ENCODE results near the gene DLAT.
A peak's percentile ranks its signal among the peaks of the same experiment; 100 is the strongest.

Gene DLAT

DNA sequence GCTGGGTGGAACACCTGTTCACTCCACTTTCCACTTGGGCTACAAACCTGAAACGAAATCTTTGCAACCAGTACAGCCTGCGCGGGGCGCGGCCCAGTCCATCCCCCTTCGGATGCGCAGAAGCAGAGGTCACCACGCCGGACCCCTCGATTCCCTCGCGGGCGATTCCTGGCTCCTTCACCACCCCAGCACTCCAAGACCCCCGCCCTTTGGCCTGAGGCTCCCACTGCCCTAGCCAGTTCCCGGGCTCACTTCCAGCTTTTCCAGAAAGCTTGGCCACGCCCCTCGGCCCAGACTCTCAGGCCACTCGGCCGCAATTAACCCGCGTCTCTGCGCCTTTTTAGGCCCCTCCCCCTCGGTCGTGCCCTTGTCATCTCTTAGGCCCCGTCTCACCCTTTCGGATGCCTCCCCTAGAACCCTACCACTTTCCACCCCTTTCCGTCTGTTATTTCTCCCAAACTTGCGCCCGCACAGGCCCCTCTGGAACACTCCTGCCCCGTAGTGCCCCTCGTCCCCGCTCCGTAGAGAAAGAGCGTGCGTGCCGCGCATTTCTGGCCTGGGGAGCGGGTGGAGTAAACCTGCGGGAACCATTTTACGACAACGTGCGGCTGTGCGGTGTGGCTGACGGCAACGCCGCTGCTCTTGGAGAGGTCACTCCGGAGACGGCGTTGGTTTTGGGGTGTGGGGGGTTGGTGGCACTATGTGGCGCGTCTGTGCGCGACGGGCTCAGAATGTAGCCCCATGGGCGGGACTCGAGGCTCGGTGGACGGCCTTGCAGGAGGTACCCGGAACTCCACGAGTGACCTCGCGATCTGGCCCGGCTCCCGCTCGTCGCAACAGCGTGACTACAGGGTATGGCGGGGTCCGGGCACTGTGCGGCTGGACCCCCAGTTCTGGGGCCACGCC, at the start of gene DLAT:
TSS of gene DLAT (plus strand) at position 636 of the 906 bp plus-strand sequence. CDS start at position 701, 65 bp downstream.
- TF ChIP-seq, protein P1, sequence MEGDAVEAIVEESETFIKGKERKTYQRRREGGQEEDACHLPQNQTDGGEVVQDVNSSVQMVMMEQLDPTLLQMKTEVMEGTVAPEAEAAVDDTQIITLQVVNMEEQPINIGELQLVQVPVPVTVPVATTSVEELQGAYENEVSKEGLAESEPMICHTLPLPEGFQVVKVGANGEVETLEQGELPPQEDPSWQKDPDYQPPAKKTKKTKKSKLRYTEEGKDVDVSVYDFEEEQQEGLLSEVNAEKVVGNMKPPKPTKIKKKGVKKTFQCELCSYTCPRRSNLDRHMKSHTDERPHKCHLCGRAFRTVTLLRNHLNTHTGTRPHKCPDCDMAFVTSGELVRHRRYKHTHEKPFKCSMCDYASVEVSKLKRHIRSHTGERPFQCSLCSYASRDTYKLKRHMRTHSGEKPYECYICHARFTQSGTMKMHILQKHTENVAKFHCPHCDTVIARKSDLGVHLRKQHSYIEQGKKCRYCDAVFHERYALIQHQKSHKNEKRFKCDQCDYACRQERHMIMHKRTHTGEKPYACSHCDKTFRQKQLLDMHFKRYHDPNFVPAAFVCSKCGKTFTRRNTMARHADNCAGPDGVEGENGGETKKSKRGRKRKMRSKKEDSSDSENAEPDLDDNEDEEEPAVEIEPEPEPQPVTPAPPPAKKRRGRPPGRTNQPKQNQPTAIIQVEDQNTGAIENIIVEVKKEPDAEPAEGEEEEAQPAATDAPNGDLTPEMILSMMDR (IDR thresholded peaks at IDR 0.05) = no peak
- Histone ChIP-seq H3K36me3 (peaks cover 8% of the 10 kb centered on the region), H3K4me3 (ENCODE audit: low read depth in 1 of 2, low read length in 1 of 2) (peak within 1 kb of the TSS; percentile 84 to 87)

DNA sequence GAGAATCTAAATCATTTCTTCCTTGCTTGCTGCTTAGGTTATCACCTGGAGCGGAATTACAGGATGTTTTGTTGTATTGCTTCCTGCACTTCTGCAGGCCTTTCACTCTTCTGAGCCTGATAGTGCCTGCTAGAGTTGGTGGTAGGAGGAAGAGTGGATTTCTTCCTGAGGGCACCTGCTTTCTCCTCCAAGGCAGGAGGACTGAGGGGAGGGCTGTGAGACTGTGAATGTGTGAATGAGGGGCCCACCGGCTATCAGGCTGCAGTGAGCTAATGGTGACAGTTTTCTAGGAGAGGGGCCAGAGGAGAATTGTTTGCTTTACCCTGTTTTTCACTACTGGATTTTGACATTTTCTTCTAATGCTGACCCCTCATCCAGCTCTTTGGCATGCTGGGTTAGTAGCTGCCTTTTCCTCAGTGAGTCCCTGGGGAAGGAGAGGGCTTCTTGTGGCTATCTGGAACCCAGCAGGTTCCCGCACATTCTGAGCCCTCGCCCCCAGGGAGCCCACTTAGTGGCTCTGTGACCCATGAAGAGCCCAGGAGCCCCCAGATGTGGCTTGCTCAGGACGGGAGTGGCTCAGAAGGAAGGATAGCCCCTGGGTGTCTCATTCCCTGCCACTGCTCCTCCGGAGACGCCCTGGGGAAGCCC, 49.0 kb upstream of the DLAT start:
- peaks cover 4 to 10% of the 10 kb centered on the region in 2 experiments for H3K4me1 ChIP-seq (ENCODE audit: control insufficient read depth in 1 of 2, insufficient read depth in 1 of 2, low read depth in 1 of 2, low read length in 1 of 2)
- no peaks in the 10 kb centered on the region for H3K9me3 ChIP-seq
- no peak overlapping the region for H3K4me3 ChIP-seq (ENCODE audit: low read depth in 1 of 2, low read length in 1 of 2)
- TF ChIP-seq, protein P1 (IDR thresholded peaks at IDR 0.05) = no peak
- H3K27me3 ChIP-seq = peaks cover 54% of the 10 kb centered on the region
- no peak overlapping the region for H3K27ac ChIP-seq
- no peaks in the 10 kb centered on the region for H3K36me3 ChIP-seq

More for the DNA sequence above, at the start of gene DLAT:
- H3K4me1 ChIP-seq (ENCODE audit: control insufficient read depth in 1 of 2, insufficient read depth in 1 of 2, low read depth in 1 of 2, low read length in 1 of 2) = peaks cover 16 to 18% of the 10 kb centered on the region in 2 experiments
- no peaks in the 10 kb centered on the region for H3K27me3 ChIP-seq
- no peaks in the 10 kb centered on the region for H3K9me3 ChIP-seq
- H3K27ac ChIP-seq = peak within 1 kb of the TSS; percentile 79

DNA sequence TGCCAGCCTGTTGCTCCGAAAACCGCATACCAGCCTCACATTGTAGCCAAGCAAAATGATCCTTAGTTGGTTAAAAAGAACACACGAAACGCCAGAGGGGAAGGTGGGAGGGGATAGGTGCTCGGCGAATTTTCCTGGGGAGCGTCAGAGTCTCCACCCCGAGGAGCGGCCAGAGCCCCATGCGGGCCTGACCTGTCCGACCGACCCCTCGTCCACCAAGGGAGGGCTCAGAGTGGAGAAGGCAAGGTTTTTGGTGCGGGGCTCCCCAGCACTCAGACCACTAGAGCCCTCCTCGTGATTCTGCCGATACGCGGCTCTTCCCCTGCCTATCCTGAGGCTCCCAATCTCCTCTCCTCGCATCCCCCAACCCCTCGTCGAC, 48.5 kb upstream of the DLAT start:
- Histone ChIP-seq H3K4me3 (ENCODE audit: low read depth in 1 of 2, low read length in 1 of 2) (peak overlapping the region in 1 of 2 experiments; percentile 57), H3K36me3 (no peaks in the 10 kb centered on the region), H3K27me3 (peaks cover 54% of the 10 kb centered on the region), H3K9me3 (no peaks in the 10 kb centered on the region), H3K4me1 (ENCODE audit: control insufficient read depth in 1 of 2, insufficient read depth in 1 of 2, low read depth in 1 of 2, low read length in 1 of 2) (peaks cover 4 to 10% of the 10 kb centered on the region in 2 experiments), H3K27ac (no peak overlapping the region)
- TF ChIP-seq, protein P1 (IDR thresholded peaks at IDR 0.05) = no peak

DNA sequence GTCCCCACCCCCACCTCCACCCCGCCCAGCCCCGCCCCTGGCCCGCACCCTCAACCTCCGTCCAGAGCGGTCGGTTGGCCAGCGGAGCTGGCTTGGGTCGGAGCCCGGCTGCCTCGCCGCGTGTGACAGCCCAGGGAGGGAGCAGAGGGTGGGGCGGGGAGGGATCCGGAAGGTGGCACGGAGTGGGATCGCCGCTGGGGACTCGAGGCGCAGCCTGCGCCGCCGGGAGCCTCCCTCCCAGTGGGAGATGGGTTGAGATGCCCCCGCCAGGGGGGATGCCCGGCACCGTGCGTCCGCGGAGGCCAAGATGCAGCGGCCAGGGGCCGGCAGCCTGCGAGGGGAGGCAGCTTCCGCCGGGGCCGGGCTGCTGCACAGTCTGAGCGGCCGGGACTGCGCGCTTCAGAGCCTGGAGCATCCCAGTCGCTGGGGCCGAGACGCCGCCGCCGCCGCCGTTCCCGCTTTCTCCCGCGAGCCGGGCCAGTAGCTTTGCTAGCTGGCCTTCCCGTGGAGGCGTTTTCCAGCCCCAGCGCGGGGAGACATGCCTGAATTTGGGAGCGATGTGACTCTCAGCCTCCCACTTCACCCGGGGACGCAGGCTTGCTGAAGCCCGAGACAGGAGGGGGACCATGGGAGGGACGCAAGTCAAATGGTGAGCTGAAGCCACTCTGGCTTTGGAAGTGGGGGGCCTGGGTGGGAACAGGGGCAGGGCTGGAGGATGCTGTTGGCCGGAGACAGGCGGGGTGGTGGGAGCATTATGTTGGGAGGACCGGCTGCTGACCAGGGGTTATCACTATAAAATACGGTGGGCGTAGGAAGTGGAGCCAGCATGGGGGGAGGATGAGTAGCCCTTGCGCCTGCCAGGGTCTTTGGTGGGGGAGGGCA, 47.8 kb upstream of the DLAT start:
- Histone ChIP-seq H3K27me3 (peaks cover 54% of the 10 kb centered on the region), H3K4me1 (ENCODE audit: control insufficient read depth in 1 of 2, insufficient read depth in 1 of 2, low read depth in 1 of 2, low read length in 1 of 2) (peaks cover 4 to 10% of the 10 kb centered on the region in 2 experiments), H3K9me3 (no peaks in the 10 kb centered on the region), H3K36me3 (no peaks in the 10 kb centered on the region), H3K4me3 (ENCODE audit: low read depth in 1 of 2, low read length in 1 of 2) (peak overlapping the region; percentile 17 to 57), H3K27ac (no peak overlapping the region)
- TF ChIP-seq, protein P1 (IDR thresholded peaks at IDR 0.05) = no peak

Data from neutrophil (primary cell).